Activated effector memory CD4-positive, alpha-beta T cell treated with Interleukin-2 at 50 U/mL for 16 hours (primary cell): ENCODE results near the gene RRAD.

Experiments used
- DNase-seq: peaks from one replicate; pipeline ENCODE4 v3.0.0-alpha.2; 2020

The RRAD gene

GRCh38 chr16:66933776-66934137 is 8.4 kb upstream of the RRAD start:
- DNase-seq = no peak

DNA sequence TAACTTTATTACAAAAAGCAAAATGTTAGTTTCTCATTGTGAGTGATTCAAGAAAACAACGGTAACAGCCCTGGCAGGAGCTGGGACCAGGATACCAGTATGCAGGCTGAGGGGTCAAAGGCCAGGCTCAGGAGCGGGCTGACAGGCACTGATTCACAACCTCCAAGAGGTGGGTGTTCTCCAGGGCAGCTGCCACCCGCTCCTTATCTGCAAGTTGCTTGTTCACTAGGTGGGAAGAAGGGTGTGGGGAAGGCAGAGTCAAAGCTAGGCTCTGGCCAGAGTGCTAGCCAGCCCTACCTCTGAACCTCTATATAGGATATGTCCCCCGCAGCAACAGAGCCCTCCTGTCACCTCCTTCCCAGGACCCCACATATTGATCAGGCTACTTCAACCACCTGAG is 6.7 kb upstream of the RRAD start:
- no peak for DNase-seq

DNA sequence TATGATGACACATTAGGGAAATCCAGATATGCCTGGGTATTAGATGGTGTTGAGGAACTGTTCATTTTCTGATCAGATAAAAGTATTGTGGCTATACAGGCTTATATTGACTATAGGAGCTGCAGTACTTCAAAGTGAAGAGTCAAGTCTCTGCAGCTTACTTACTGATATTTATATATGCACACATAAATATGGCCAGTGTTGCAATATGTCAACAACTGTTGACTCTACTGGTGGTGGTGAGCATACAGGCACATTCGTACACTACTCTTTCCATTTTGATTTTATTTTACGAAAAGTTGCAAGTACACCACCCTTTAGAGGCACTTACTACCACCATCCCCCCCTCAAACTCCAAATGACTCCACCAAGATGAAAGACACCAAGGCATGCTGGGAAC is 6.3 kb upstream of the RRAD start:
- no peak for DNase-seq

DNA sequence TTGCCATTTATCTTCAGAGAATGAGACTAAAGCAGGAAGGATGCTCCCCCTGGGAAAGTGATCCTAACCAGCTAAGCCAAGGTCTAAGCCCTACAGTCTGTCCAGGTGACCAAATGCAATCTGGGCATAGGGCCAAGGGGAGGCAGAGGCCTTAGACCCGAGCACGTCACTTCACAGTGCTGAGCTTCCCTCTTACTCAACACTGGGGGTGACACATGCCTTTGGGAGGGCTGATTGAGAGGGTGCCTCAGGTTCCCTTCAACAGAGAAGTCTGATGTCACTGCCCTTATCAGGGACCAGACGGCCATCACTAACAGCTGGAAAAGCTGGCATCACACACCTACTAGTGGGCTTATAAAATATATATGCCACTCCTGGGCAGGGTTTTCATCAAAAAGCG is 4.9 kb upstream of the RRAD start:
- no peak for DNase-seq

DNA sequence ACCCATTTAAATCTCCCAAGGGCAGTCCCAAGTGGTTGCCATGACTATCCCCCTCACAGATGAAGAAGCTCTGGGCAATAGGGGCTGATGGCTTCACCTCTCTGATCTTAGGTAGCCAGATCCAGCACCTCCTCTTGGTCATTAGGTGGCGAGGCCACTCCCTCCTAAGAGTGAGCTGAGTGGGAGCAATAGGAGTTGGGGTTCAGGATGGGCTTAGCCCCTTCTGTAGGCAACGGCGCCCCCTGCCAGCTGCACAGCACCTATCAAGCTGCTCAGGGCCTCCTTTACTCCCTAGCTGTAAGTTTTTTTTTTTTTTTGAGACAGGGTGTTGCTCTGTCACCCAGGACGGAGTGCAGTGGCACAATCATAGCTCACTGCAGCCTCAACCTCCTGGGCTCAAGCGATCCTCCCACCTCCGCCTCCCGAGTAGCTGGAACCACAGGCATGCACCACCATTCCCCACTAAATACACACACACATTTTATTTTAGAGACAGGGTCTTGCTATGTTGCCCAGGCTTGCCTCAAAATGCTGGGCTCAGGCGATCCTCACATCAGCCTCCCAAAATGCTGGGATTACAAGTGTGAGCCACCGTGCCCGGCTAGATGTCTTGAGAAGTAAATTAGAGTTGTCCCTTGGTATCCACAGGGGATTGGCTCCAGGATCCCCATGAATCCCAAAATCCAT is 3.5 kb upstream of the RRAD start:
- DNase-seq = no peak

DNA sequence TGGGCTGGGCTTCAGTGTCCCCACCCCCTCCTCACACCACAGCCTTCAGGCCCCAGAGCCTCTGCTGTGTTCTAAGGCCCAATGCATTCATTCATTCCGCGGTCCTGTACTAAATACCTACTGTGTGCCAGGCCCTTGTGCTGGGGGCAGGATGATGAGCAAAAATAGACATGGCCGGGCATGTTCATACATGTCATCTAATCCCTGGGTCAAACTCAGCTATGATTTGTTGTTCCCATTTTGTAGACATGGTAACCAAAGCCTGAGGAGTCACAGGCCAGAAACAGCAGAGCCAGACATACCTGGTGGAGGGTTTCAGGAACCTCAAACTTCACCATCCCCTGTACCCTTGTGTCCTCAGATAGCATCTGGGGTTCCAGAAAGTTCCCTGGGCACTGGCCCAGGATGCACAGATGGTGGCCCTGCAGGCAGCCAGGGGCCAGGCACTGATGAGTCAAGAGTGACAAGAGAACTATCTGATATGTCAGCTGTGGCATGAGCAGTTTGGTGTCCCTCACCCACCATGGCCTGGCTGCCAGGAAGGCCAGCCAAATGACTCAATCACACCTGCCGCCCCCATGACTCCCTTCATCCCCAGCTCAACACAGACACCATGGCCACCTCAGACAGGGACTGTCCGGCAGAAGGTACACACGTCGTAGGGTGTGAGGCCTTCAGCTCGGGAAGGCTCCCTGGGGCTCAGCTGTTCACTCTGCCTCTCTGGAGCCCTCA is 2.7 kb upstream of the RRAD start:
- DNase-seq = no peak

DNA sequence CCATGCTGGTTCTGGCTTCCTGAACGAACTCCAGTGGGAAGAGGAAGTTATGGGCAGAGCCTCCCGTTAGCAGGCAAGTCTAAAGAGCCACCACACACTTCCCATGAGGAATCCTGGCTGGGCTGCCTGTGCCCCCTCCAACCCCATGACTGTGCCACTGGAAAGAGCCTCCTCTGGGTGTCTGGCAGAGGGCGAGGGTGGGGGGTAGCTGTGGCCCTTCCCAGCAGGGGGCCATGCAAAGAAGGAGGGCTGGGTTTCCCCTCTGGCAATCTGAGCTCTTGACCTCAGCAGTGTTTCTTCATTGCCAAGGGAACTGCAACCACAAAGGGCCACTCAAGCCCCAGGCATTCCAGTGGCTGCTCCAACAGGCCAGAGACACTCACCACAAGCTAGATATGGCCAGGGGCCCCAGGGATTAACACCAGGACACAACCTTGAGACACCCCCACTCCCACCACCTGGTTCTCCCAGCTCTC is 1.7 kb upstream of the RRAD start:
- no peak for DNase-seq

DNA sequence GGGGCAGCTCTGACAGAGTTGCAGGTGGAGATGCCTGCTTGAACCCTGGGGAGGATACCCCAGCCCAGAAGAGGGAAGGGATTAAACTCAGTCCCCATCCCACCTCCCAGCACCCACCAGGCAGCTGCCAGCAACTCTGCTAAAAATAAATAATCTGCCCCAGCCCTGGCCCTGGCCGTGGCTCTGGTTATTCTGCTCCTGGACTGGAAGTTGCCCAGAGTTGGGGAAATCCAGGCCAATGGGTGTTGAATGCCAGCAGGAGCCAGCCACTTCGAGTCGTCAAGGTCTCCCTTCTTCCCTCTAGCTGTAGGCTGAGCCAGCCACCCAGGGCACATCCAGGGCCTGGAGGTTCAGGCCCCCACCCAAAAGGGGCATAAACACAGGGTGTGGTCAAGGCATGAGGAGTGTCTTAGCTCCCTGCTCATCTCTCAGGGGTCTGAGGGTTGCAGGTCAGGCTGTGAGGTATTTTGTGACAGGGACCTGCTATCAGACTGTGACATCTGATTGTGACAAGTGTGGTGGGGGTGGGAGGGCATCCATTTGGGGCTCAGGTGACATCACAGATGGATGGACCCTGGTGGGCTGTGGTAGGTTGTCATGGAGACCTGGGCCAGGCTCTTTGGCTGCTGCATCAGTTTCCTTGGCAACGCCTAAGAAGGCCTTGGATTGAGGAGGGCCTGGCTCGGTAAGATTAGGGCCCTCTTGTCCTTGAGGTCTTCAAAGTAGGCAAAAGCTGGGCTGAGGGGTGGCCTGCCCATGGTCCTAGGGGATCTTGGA is 1.0 kb upstream of the RRAD start:
- DNase-seq = no peak

GRCh38 chr16:66924527-66925321 is 611 bp downstream of the RRAD start:
- peak; percentile 14 for DNase-seq

- no peak for DNase-seq
These were observed 1.5 kb downstream of the RRAD start for GRCh38 chr16:66923866-66924265.

DNA sequence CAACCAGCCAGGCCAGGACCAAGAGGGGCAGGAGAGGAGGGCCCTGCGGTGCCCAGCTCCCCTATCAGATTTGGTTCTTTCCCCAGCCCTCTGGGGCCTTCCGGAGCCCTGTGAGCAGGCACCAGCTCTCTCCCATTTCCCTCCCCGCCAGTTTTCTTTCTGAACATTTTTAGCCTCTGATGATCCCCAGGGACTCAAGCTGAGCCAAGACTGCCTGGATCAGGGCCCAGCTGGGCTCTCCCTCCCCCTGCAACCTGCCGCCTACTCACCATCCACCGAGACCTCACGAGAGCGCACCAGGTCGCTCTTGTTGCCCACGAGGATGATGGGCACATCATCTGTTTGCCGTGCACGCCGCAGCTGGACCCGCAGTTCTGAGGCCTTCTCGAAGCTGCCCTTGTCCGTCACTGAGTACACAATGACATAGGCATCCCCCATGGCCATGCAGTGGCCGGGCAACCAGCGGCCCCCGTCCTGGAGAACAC is 2.0 kb downstream of the RRAD start:
- DNase-seq = no peak

DNA sequence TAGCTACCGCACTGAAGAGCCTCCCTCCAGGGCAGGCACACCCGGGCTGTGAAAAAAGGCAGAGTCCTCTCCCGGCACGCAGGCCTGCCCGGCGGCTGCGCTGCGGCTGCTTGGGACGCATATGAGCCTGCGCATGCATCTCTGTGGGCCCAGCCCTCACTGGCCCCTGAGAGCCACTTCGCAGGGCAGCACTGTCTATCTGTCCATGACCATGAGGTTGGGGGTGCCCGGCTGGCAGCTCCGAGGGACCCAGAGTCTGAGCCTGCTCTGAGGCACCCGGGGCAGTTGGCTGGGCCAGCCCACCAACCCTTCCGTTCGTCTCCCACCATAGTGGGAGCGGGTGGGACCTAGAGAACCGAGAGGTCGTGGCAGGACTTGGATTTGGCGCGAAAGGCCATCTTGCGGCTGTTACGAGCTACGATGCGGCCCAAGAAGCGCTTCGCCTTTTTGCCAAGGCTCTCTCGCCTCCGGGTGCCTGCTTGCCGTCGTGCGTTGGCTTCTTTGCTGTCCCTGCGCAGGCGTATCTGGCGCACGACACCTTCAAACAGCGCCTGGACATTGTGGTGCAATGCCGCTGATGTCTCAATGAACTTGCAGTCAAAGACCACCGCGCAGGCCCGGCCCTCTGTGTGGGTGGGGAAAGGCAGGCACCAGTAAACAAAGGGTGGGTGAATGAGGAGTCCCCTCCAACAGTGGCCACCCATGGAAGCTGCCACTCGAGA is 3.4 kb downstream of the RRAD start:
- no peak for DNase-seq

GRCh38 chr16:66920924-66921680 is 4.2 kb downstream of the RRAD start:
- no peak for DNase-seq

- DNase-seq = no peak
These were observed 5.1 kb downstream of the RRAD start for GRCh38 chr16:66920299-66920590.

DNA sequence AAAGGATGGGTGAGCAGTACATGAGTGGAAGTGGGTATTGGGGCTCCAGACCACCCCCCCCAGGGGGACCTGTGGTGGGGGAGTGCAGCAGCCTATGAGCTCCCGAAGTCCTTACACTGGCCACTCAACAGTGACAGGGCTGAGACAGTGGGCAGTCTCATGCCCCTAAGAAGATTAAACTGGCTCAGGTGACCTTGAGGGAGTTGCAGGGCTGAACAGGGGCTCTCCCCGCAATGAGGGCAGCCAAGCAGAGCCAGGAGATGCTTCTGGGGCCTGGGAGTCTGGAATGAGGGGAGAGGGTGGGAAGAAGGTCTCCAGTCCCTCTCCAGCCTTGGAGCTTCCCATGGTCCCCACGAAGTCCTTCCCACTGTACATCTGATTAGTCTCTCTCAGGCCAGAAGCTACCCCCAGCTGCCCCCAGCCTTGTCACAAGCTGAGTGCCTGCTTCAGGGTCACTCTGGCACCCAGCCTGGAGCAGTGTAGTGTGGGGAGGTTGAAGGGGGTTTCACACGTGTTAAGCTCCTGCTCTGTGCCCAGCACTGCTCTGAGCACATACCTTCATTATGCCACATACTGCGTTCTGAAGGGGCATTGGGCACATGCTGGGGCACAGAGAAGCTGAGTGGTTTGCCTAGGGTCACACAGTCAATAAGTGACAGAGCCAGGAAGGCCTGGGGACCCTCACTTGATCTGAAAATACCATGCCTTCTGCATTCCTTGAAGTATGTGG is 5.6 kb downstream of the RRAD start:
- DNase-seq = no peak

GRCh38 chr16:66918803-66919568 is 6.3 kb downstream of the RRAD start, which contains the start of gene CDH16:
Gene CDH16, minus strand, starts transcription at chr16:66918885. Its CDS starts 820 bp downstream, at chr16:66918065.
- no peak for DNase-seq

GRCh38 chr16:66918355-66918754 is 7.0 kb downstream of the RRAD start:
- no peak for DNase-seq

DNA sequence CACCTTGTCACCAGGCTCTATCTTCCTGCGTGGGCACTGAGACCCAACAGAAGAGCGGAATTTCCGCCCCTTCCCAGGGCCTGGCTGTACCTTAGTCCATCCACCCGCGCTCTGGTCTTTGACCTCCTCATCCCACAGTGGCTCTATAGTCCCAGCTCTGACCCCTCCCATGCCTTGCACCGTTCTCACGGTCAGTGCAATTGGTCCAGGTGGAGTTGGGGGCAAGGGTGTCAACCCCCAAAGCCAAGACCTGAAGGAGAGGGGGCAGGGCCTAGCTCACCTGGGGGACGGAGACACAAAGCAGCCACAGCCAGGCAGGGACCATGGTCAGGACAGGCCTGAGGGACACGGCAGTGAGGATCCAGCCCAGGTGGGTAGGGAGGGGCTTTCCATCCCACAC is 7.6 kb downstream of the RRAD start:
- DNase-seq = no peak

GRCh38 chr16:66916518-66916917 is 8.8 kb downstream of the RRAD start:
- DNase-seq = no peak

DNA sequence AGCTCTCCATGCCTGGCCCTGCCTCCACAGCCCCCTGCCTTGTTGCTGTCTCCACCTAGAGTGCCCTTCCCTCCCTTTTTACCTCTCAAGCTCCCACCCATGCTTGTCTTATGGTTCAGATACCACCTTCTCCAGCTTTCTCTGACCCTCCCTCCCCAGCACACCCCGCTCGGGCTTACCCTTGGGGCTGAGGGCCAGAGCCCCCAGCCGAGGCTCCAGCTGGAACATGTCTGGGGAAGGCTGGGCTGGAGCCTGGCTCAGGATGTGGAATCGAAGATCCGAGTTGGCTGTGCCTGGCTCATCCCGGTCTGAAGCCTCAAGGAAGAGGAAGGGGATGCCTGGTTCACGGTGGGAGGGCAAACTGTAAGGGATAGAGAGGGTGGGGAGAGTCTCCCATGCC is 10.3 kb downstream of the RRAD start:
- DNase-seq = no peak
